HuH-7.5 (cell line): Measurements from ENCODE around the gene PPP3CA.

ENCODE experiments used
- DNase-seq: peaks from one replicate; pipeline ENCODE4 v3.0.0; 2011; ENCODE audit warnings: low spot score

PPP3CA gene

DNA sequence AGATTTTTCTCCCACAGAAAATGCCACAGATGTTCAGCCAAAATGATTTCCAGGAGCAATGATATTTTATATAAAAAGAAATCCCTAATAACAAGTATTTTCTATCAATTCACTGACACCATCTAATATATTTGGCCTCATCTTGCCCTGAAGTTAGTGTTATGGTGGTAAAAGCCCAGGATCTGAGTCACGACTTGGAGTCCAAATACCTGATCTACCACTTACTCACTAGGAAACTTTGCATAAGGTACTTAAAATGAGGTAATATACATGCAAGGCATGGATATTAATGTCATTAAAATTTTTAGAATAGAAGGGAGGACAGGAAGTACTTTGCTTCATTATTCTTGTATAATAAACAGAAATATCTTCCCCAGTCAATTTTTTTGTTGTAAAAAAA lies 16.3 kb downstream of the PPP3CA start:
- no peak for DNase-seq

DNA sequence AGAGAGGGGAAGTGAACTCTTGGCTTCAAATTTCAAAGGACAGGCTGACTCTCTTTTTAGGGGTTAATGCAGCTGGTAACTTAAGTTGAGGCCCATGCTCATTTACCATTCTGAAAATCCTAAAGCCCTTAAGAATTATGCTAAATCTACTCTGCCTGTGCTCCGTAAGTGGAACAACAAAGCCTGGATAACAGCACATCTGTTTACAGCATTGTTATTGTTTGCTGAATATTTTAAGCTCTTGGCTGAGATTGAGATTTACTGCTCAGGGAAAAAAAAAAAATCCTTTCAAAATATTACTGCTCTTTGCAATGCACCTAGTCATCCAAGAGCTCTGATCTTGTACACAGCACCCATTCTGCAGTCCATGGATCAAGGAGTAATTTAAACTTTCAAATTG lies 17.7 kb downstream of the PPP3CA start:
- DNase-seq: no peak

DNA sequence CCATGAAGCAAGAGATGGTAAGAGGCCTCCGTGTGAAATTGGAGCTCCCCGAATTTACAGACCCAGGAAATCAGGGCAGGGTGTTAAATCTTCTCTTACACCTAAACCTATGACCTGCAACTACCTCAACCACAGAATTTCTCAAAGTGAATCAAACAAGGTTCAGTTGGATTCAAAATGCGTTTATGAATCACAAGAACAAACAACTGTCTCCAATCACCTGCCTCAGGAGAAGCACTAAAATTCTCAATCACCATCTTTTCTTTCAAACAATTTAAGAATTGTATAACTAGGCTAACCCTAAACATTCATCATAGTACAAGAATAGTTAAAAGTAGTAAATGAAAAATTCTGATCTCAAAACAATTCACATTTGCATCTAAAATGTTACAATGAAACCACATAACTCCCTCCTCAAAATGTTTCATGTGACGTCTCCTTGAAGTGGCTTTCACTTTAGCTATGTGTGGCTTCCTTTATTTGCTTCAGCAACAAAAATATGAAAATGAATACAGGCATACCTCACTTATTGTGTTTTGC lies 19.2 kb downstream of the PPP3CA start:
- DNase-seq: no peak

DNA sequence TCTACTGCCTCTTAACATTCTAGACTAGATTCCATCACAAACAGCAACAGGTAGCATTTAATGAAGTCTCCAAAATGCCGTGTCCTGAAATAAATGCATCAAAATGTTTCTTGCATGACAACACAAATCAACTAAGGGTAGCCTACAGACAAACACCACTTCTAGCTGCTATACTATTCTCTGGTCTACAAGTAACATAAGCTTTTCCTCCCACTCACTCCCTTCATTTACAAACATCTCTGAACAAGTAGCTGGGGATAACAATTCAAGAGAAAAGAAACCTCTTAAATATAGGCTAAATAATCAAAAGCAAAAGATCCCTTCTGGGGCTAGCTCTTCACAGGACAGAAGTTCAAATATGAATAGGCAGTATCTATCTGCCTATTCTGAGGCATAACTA lies 20.8 kb downstream of the PPP3CA start:
- no peak for DNase-seq

DNA sequence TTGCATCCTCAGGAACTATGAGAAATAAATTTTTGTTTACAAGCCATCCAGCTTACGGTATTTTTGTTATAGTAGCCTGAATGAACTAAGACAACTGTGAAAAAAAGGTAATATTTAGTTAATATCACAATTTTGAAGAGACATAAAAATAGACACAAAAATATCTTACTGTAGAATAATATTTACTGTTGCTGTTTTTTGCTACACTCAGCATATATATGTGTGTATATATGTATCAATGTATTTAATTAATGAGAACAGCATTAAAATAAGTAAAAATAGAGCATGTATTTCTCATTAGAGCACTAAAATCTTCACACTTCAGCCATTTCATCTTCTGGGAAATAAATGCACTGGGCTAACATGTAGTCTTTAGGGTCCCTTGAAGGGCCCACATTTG lies 24.6 kb downstream of the PPP3CA start:
- no peak for DNase-seq

DNA sequence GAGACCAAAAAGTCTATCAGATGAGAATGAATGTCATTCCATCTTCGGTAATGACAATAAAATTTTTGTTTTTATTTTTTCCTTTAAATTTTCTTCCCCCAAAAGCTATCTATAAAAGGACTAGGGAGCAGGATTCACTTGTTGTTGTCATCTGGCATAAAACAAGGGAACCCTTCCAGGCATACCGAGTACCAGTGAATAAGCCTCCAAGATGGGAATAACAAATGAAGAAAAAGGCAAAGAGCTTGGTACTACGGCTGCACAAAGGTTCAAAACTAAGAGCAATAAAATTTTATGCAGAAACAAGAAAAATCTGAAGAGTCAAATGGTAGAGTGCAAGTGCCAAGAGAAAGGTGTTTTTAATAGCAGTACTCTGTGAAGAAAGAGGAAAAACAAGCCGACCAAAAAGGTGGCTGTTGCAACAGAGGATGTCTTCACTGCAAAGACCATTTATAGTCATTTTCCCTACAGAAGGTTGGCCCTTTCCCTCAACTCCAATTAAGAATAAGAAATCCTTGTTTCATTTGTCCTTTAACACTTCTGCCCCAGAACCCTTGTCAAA lies 25.8 kb downstream of the PPP3CA start:
- no peak for DNase-seq

DNA sequence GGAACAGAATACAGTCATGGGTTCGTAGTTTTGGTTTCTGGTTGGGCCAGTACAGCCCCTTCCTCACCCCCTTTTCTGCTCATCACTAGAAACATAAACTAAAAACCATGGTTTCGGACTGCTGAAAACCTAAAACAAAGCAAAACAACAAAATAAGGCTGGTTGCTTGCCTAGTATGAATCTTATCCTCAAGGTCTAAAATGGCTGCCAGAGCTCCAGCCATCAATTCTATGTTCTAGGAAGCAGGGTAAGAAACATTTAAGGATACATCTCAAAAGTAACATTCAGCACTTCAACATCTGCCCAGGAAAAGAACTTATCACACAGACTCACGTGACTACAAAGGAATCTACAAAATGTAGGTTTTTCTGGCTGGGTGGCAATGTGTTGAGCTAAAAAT lies 31.5 kb downstream of the PPP3CA start:
- no peak for DNase-seq

DNA sequence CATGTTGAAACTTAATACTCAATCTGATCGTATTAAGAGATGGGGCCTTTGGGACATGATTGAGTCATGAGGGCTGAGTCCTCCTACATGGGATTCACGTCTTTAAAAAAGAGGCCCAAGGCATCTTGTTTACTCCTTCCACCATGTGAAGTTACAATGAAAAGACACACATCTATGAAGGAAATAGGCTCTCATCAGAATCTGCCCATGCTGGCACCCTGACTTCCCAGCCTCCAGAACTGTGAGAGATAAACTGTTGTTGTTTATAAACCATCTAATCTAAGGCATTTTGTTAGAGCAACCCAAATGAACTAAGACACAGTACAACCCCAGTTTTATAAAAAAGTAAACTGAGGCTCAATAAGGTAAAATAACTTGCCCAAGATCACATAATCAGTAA lies 32.3 kb downstream of the PPP3CA start:
- no peak for DNase-seq

DNA sequence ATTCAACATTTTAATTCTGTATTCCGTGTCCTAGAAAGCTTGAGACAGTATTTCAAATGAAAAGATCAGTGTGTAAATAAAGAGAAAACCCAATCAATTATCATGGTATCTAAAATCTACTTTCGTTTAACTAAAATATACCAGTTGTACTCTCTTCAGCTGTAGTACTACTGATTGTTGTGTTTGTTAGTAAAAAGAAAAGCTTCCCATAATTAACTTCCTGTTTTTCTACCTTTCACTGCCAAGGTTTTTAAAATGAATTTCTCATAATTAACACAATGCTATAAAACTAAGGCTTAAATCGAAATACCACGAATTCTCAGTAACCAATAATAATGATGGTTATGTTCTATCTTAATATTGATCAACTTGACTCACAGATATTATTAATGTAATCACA lies 37.4 kb downstream of the PPP3CA start:
- no peak for DNase-seq

DNA sequence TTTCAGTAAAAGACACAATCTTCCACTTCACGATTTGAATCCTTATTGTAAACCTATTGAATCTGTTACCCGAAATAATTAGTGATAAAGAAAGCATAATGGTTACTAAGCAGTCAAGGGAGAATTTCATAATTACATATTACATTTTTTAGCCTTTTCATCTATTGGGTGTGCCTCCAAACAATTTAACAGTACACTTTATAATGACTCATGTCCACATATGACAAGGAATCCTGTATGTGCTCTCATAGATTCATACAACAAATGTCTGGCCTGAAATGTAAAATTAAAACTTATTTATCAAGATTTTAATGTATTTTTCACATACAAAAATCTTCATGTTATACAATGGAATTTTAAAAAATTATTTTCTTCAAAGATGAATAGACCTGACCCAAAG lies 39.4 kb downstream of the PPP3CA start:
- DNase-seq: no peak

DNA sequence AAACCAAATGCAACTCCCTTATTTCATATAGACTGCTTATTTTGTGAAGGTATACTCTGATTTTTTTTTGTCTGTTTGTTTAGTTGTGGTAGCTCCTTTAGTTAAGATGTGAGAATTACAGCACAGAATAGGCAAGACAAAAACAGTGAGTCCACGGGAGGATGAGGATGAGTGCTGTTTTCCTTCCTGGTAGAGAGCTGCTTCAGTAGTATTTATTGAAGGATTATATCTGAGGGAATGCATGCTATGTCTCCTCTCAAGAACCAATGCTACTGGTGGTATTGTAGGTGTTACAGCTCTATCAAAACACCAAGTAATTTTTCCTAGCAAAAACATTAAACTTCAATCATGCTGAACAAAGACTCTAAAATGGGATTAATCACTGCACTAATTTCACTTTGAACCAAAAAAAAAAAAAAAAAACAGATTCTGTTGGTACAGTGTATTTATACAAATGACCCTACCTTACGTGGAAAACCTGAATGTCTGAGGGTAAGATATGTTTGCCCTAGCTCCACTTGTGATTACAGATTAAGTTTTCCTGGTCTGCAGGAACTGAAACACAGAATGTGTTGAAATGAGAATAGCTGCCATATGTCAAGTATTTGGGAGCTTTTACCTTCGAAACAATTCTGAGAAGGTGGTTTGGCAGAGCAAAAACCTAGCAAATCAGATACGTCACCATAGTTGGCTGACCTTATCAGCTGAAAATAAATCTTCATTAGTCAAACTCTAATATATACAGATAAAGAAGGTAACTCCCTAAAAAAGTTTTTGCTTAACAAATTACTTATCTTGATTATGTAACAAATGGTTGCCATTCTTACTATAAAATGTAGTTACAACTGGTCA lies 40.3 kb downstream of the PPP3CA start:
- no peak for DNase-seq

DNA sequence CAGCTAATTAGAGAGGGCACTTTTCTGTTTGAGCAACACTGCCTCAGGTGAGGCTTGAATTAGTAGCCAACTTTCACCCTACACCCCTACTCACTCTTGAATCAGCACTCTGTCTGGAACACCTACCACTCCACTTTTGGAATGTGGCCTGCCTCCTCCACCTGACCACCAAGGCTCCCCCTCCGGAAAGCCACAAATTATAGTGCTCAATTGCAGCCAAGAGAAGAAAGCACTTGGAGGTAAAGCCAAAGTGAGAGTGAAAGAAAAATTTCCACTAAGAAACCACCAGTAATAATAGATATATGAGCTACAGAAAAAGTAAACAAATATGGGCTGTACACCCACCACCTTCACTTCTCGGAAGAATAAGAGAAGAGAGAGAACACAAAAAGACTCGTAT lies 41.1 kb downstream of the PPP3CA start:
- DNase-seq: no peak

DNA sequence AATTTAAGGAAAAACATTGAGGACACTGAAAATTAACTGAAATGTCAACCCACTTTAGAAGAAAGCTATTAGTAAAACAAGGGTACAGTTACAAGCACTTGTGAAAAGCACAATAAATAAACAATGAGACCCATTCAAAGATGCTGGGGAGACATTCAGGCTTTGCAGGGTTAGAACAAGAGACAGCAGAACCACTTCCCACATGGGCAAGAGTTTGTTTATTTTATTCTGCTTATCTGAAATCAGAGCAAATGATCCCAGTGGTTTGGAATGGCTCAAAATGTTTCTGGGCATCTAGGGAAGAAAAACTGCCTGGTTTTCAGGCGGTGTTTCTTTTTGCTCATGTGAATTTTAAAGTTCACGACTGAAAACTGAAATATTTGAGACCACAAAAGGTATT lies 42.4 kb downstream of the PPP3CA start:
- no peak for DNase-seq

DNA sequence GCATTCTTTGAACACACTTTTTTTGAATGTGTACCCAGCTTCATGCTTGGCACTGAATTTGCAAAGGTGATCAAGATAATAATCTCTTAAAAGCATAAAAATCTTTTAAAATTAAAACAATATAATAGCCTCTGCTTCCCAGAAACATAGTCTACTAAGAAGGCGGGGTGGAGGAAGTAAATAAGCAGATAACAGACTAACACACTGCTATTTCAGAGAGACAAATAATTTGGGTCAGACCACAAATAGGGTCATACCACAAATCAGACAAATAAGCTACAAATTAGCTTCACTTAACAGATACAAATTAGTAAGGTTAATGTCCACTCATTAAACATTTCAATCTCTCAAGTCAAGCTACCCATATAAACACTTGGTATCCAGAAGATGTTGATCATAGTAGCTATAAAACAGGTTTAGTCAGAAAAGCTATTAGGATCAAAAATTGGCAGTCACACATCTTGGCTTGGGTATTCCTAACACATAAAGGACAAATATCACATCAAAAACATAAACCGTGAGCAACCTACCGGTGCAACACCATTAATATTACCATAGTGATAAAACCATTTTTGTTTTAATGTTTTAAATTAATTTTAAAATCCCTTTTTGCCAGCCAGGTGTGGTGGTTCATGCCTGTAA lies 47.3 kb downstream of the PPP3CA start:
- no peak for DNase-seq

DNA sequence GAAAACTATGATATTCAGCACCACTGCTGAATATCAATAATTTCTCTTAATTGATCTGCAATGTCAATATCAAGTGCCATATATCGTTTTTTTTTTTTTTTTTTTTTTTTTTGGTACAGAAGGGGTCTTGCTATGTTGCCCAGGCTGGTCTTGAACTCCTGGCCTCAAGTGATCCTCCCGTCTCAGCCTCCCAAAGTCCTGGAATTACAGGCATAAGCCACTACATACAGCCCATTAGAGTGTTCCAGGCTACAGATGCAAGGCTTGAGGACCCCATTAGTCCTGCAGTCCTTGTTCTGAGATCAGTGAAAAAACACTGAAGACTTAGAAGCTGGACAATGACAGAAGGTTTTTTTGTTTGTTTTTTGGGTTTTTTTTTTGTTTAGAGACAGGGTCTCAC lies 48.3 kb downstream of the PPP3CA start:
- DNase-seq: no peak

DNA sequence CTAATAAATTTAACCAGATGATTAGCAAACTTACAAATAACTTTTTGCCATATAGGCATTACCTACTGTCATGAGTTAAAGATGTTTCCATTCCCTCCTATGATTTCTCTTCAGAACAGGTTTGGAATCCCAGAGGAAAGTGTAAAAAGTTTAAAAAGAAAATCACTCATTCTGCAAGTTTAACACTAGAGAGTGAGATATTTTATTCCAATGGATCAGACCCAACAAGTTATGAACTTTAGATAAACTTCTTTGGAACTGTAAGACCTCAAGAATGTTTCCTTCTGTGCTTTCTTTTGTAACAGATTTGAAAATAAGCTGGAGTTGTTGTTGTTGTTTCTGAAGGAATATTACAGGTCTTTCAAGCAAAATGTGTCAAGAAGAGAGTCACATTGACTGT lies 51.6 kb downstream of the PPP3CA start:
- no peak for DNase-seq

DNA sequence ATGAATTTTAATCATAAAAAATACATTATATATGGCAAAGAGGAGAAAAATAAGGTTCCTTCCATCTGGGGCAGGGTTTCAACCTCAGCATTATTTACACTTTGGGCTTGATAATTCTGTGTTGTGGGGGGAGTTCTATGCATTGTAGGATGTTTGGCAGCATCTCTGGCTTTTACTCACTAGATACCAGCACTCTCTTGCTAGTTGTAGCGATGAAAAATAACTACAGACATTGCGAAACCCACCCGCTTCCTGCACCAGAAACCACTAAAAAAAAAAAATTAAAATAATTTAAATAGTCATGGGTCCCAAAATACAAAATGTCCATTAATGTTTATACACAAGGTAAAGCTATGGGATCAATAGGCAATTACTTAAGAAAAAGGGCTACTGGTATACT lies 52.7 kb downstream of the PPP3CA start:
- DNase-seq: no peak

DNA sequence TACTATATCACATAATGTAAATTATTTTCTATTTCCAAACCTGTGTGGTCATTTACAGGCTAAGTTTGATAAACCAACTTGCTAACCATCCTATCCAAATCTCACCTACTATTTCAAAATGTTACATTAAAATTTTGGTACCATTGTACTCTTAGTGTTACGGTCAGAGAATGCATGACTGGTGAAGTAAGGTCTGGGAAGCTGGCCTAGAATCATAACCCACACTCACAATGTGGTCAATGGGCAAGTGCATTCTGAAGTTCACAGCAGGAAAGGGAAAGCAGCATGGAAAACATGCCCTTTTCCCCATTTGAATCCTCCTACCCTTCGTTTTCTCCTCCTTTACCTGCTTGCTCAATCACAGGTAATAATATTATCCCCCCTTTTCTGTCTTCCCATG lies 54.4 kb downstream of the PPP3CA start:
- no peak for DNase-seq

DNA sequence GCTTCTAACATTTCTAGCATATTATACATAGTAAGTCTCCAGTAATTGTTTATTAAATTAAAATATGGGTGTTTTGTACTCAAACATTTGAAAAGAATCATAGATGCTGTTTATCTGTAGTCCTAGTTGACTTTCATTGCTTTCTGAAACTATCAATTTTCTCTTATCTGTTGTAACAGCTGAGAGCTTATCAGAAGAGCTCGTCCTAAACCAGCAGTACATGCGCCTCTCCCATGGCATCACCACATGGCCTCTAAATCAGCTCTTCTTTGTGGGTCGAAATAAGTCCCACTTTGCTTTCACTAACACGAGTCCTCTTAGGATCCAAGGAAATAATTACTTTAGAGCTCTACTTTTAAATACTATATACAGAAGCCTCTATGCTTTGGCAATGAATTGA lies 55.1 kb downstream of the PPP3CA start:
- DNase-seq: no peak

DNA sequence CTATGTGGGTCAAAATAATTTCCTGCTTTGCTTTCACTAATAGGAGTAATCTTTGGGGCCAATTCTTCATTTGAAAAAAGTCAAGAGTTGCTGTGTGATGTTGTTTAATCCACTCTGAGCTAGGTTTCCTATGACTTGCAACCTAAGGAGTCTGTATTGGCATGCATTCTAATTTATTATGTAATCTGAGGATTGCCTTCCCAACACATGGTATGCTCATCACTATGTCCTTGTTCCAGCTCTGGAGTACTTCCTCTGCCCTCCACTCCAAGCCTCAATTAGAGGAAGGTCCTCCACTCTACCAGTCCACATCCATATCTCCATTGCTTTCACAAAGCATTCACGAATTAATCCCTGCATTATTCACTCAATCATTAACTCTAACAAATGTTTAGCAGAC lies 56.1 kb downstream of the PPP3CA start:
- no peak for DNase-seq

DNA sequence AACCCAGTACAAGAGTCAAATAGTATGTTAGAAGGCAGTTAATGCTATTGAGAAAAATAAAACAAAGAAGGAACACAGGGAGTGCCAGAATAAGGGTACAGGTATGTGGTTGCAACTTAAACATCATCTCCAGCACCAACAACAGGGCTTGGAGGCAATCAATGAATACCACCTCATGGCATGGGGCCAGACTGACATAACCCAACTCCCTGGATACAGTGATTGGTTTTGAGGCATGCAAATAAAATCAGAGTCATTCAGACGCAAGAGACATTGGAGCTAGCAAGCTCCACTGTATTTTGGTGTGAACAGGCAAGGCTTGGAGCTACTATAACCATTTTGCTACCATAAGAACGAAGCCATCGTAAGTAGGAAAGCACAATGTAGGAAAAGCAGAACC lies 56.7 kb downstream of the PPP3CA start:
- no peak for DNase-seq

DNA sequence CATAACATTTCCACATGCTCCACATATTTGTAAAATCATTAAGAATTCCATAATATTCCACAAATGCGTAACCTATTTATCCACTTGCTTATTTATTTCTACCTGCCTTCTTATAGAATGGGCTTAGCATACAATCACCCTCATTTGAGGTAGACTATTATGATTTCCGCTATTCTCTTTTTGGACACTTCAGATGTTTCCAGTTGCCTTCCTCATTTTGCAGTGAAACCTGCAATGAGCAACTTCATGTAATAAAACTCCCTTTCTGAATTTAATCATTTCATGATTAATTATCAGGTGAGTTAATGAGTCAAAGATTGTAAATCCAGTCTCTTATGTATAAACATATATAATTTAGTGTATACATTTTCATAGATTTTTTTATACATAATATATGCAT lies 58.0 kb downstream of the PPP3CA start:
- no peak for DNase-seq

DNA sequence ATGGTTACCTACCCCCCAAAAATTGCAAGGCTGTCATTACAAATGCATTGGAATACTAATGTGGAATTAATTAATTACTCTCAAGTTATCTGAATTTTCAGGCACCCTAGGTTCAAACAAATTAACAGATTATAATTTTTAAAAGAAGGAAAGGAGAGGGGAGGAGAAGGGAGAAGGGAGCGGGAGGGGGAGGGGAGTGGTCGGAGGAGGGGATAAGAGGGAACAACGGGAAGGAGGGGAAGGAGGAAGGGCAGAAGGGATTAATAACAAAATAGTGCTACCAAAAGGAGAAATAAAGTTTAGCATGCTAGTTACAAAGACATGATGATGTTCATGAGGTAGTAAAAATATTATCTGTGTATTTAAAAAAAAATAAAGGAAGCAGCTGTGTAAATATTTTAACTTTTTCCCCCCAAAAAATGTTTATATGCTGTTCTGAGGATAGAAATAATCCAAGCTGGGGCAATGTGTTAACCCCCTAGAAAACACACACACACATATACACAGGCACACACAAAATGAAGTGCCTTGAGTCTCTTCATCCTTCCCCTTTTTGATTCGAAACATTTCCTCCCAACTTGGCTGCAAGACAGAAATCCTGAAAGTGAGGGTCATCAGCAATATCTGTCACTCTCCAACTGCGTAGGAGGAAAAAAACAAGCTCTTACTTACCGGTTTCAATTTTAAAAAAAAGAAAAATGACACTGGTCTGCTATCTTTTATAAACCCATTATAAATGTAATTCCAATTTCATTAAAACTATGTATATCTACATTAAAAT lies 58.8 kb downstream of the PPP3CA start:
- DNase-seq: no peak
